Measurements from ENCODE around the gene ITPRIP.

DNA sequence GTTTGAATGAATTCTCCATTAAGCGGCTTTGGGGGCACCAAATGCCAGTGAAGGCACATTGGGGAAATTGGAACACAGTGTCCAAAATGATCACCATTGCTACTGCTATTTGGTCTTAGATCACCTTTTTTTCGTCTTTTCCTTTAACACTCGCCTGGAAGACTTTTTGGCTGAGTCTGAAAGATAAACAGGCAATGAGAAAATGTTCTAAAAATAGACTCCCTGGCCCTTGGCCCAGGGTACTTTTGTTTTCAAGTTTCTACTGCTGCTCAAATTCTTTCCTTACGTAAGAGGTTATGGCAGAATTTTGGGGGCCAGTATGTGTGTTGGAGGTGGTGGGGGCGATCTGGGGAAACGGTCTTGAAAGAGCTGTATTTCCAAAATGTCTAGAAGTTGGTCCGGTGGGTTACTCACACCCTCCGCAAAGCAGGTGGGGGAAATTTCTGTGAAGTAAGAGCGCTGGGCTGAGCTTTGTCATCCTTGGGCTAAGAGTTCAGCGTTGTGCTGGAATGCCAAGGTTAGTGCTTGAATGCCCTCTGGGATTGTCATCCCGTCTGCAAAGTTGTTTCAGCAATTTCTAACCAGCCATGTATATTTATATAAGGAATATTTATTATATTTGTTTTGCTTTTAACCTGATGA, 1.3 kb upstream of the ITPRIP start:
- TF ChIP-seq ZNF670 (tag by site-specific recombination; IDR thresholded peaks at IDR 0.05; ENCODE audit: low read depth), result no peak
- no peak for TF ChIP-seq GLIS1 (tag by site-specific recombination; IDR thresholded peaks at IDR 0.05)
- TF ChIP-seq CTCF (tag by site-specific recombination; IDR thresholded peaks at IDR 0.05), result no peak
- TF ChIP-seq ZNF792 (tag by site-specific recombination; IDR thresholded peaks at IDR 0.05), result no peak
